Stimulated activated memory B cell treated with anti-CD40 and anti-IgM and Interleukin-4, amounts not matched to agents 10 μg/mL and 1 μg/mL and 100 μg/mL, for 72 hours (primary cell): ENCODE results near the gene PTPRN2.
"Not testable (repeated sequence)": the region's sequence is repeated elsewhere in the genome, so short reads cannot be mapped to it uniquely, and the experiment has no call there.

Experiments used
- ATAC-seq: fragments of 150-1000 bp; cut with Tn5 transposase; 2 replicates; pipeline ENCODE4 v1.10.0; 2021
- H3K27ac Mint-ChIP-seq: one replicate; pipeline ENCODE4 v1.8.0; 2022; ENCODE audit warnings: mild to moderate bottlenecking, mixed read lengths
- H3K27me3 Mint-ChIP-seq: one replicate; pipeline ENCODE4 v1.8.0; 2022; ENCODE audit warnings: mixed read lengths
- H3K36me3 Mint-ChIP-seq: one replicate; pipeline ENCODE4 v1.8.0; 2022; ENCODE audit warnings: mixed read lengths
- H3K4me1 Mint-ChIP-seq: one replicate; pipeline ENCODE4 v1.8.0; 2022; ENCODE audit warnings: mixed read lengths
- H3K4me3 Mint-ChIP-seq: one replicate; pipeline ENCODE4 v1.8.0; 2022; ENCODE audit warnings: mild to moderate bottlenecking, moderate library complexity, mixed read lengths
- H3K9me3 Mint-ChIP-seq: one replicate; pipeline ENCODE4 v1.8.0; 2022; ENCODE audit warnings: mixed read lengths

PTPRN2 gene

DNA sequence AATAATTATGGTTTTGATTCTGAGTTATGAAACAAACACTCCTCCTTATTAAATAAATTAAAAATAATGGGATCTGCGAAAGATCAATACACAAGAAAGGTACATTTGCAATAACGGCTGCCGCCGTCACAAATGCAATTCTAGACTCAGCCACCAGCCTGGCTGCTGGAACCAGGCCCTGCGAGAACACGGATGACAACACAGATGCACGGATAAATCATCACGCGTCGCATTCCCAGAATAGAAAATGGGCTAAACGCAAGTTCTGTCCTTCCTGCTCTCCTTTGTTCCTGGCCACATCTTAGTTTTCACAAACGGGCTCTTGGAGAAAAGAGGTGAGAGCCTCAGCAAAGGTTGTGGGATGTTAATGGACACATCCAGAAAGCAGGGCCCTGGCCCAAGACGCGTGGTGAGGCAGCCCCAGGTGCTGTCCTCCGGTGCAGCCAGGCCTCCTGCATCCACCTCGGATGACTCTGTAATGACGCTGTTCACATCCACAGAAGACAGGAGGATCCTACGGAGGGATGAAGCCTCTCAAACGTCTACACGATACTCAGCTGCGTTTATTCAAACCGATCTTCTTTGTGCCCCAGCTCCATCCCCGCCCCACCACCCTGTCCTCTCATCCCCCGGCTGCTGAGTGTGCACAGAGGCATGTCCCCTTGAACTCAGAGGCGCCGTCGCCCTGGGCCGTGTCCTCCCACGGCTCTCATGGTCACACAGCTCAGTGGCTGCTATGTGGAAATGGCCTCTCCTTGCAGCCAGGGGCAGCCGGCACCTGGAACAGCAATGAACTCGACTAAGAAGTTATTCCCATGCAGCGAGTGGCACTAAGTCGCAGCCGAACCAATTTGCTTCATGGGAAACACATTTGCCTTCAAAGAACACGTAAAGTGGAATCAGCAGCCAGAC is 197.9 kb downstream of the PTPRN2 start:
- ATAC-seq, result no peak
- Mint-ChIP-seq H3K4me1 (no peaks in the 10 kb centered on the region), H3K4me3 (no peak overlapping the region), H3K27me3 (no peaks in the 10 kb centered on the region), H3K27ac (no peak overlapping the region), H3K9me3 (no peaks in the 10 kb centered on the region), H3K36me3 (no peaks in the 10 kb centered on the region)

DNA sequence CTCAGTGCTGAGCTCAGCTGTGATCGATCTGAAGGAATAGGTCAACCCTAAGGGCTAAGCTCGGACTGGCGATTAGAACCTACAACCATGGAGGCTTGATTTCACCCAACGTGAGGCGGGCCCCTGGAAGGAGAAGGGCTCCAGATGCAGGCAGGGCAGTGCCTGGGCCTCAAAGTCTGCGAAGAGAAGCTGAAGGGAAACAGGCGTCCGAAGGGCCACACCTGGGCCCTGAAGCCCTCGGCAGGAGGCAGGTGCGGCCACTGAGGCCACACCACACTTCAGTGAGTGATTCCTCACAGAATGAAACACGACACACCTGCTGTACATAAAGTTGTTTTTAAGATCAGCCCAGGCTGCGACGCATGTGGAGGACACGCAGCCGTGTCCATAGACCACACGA is 198.7 kb downstream of the PTPRN2 start:
- no peak overlapping the region for H3K27ac Mint-ChIP-seq

DNA sequence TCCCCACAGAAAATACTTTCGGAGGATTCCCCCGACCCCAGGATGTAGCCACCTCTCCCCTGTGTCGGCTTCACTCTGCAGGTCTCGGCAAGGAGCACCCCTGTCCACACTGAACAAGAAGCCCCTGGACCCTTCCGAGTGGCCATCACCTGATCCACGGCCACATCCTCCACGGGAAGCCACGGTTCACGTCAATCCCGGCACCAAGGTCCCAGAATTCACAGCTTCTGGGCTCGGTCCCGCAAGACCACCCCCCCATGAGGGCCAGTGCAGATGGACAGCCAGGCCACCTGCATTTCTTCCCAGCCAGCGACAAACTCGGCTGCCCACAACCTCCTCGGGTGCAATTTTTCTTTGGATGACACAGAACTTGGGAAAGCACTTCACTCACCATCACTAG is 199.6 kb downstream of the PTPRN2 start:
- H3K4me1 Mint-ChIP-seq, result no peaks in the 10 kb centered on the region
- H3K27me3 Mint-ChIP-seq, result no peaks in the 10 kb centered on the region
- peaks cover 2% of the 10 kb centered on the region for H3K9me3 Mint-ChIP-seq
- no peak for ATAC-seq
- no peaks in the 10 kb centered on the region for H3K36me3 Mint-ChIP-seq
- no peak overlapping the region for H3K4me3 Mint-ChIP-seq
- no peak overlapping the region for H3K27ac Mint-ChIP-seq

More for the DNA sequence above, 198.7 kb downstream of the PTPRN2 start:
- Mint-ChIP-seq H3K4me3 (no peak overlapping the region), H3K27me3 (no peaks in the 10 kb centered on the region), H3K4me1 (no peaks in the 10 kb centered on the region), H3K36me3 (no peaks in the 10 kb centered on the region), H3K9me3 (peaks cover 1% of the 10 kb centered on the region)
- ATAC-seq, result no peak

DNA sequence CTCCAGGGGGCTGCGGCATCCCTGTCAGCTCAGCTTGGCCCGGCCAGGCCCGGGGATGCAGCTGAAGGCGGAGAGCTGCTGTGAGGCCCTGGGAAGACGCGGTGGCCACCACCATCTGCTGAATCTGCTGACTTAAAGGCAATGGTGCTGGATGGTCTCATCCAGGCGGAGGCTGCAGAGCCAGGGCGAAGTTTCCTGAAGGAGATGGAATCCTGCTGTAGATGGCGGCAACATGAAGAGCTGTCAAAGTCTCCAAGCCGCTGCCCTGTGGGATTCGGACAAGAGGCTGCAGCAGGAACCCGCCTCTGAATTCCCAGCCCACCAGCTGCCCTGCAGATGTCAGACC is 200.1 kb downstream of the PTPRN2 start:
- H3K27ac Mint-ChIP-seq, result no peak overlapping the region
- H3K9me3 Mint-ChIP-seq, result peaks cover 2% of the 10 kb centered on the region
- no peaks in the 10 kb centered on the region for H3K27me3 Mint-ChIP-seq
- ATAC-seq, result no peak
- no peaks in the 10 kb centered on the region for H3K36me3 Mint-ChIP-seq
- no peak overlapping the region for H3K4me3 Mint-ChIP-seq
- no peaks in the 10 kb centered on the region for H3K4me1 Mint-ChIP-seq

DNA sequence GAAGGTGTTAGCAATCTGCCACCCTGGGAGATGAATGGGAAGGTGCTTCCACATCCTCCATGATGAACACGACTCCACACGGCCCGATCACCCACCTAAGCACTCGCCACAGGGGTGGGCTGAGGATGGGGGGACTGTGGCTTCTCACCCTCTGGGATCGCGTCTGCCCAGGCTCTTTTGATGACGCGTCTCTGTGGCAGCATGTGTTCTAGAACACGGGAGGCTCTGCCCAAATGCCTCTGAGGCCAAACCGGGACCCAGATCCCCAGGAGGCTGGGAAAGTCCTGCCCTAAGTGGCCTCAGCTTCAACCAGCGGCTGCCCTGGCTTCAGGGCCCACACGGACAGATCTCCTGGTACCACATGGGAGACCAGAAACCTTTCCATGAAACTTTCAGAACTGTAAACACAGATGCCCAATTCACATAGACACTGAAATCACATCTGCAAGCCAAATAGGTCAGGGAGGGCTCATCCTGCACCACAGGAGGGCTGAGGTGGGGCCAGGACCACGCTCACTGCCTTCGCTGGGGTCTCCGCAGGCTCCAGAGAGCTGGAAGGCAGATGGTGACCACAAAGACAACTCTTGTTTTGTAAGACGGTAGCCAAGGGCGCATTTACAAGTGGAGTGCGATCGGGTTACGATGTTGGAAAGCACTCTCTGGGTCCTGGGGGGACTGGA is 200.6 kb downstream of the PTPRN2 start:
- Mint-ChIP-seq H3K9me3 (peaks cover 2% of the 10 kb centered on the region), H3K27me3 (no peaks in the 10 kb centered on the region), H3K36me3 (no peaks in the 10 kb centered on the region), H3K4me3 (no peak overlapping the region), H3K4me1 (no peaks in the 10 kb centered on the region), H3K27ac (no peak overlapping the region)
- no peak for ATAC-seq

DNA sequence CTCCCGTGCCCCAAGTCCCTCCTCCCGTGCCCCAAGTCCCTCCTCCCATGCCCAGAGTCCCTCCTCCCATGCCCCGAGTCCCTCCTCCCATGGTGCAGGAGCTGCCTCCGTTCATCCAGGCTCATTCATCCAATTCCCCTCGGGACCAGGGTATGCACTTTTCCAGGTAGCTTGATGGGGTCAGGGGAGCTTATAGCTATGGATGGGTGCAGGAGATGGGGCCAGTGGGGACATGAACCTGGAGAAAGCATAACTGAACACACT is 201.3 kb downstream of the PTPRN2 start:
- no peak for ATAC-seq
- Mint-ChIP-seq H3K4me3 (no peak overlapping the region), H3K36me3 (no peaks in the 10 kb centered on the region), H3K9me3 (peaks cover 3% of the 10 kb centered on the region), H3K4me1 (no peaks in the 10 kb centered on the region), H3K27ac (no peak overlapping the region), H3K27me3 (no peaks in the 10 kb centered on the region)

DNA sequence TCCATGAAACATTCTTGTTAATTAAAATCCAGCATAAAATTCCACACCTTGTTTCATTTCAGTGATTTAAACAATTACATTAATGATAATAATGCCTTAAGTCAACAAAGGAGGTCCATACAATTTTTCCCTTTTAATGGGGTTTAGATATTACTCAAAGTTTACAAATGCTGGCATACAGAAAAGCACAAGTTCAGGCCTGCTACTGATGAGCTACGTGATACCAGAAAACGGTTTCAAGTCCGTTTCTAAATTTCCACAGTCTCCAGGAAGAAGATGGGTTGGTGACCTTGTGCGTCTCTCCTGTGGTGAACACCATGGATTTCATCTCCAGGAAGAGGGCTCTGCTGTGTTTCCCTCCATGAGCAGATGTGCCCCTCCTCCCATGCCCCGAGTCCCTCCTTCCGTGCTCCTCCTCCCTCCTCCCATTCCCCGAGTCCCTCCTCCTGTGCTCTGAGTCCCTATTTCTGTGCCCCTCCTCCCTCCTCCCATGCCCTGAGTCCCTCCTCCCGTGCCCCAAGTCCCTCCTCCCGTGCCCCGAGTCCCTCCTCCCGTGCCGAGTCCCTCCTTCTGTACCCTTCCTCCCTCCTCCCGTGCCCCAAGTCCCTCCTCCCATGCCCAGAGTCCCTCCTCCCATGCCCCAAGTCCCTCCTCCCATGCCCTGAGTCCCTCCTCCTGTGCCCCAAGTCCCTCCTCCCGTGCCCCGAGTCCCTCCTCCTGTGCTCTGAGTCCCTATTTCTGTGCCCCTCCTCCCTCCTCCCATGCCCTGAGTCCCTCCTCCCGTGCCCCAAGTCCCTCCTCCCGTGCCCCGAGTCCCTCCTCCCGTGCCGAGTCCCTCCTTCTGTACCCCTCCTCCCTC is 201.9 kb downstream of the PTPRN2 start:
- not testable (repeated sequence) for H3K4me1 Mint-ChIP-seq, H3K9me3 Mint-ChIP-seq, H3K27ac Mint-ChIP-seq, H3K4me3 Mint-ChIP-seq, H3K36me3 Mint-ChIP-seq, ATAC-seq, H3K27me3 Mint-ChIP-seq

DNA sequence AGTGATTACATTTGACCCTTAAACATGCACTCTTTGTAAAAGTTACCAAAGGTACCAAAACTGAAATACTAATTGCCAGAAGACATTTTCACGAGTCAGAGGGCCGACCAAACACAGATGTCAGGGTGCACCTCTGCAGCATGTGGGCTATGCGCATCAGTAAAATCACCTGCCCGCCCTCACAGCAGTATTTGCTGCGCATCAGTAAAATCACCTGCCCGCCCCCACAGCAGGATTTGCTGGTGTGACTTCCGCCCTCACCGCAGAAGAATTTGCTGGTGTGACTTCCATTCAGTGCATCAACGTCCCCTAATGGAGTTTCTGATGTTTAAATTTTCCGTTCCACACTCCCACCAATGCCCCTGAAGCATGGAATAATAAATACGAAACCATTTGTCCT is 202.9 kb downstream of the PTPRN2 start:
- Mint-ChIP-seq H3K36me3 (no peaks in the 10 kb centered on the region), H3K27ac (no peak overlapping the region), H3K4me1 (no peaks in the 10 kb centered on the region), H3K4me3 (no peak overlapping the region), H3K27me3 (no peaks in the 10 kb centered on the region), H3K9me3 (peaks cover 14% of the 10 kb centered on the region)
- ATAC-seq, result no peak

DNA sequence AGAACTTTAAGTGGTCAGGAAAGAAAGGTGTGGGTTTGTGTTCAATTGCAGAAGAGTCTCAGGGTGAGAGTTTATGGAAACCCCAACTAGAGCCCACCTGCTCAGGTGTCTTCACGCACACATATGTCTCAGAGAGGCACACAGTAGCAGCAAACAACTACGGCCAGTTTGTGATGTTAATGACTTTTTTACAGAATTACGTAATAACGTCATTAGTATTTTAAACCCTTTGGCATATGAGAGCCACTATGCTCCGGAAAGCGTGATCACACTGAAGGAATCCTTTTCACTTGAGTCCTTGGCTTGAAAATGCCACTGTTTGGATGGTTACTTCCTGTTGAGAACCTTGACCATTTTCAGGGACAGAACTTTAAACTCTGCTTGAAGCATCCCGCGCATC is 204.0 kb downstream of the PTPRN2 start:
- no peak overlapping the region for H3K4me3 Mint-ChIP-seq
- peaks cover 20% of the 10 kb centered on the region for H3K9me3 Mint-ChIP-seq
- no peaks in the 10 kb centered on the region for H3K27me3 Mint-ChIP-seq
- ATAC-seq, result no peak
- no peak overlapping the region for H3K27ac Mint-ChIP-seq
- H3K4me1 Mint-ChIP-seq, result no peaks in the 10 kb centered on the region
- H3K36me3 Mint-ChIP-seq, result no peaks in the 10 kb centered on the region

DNA sequence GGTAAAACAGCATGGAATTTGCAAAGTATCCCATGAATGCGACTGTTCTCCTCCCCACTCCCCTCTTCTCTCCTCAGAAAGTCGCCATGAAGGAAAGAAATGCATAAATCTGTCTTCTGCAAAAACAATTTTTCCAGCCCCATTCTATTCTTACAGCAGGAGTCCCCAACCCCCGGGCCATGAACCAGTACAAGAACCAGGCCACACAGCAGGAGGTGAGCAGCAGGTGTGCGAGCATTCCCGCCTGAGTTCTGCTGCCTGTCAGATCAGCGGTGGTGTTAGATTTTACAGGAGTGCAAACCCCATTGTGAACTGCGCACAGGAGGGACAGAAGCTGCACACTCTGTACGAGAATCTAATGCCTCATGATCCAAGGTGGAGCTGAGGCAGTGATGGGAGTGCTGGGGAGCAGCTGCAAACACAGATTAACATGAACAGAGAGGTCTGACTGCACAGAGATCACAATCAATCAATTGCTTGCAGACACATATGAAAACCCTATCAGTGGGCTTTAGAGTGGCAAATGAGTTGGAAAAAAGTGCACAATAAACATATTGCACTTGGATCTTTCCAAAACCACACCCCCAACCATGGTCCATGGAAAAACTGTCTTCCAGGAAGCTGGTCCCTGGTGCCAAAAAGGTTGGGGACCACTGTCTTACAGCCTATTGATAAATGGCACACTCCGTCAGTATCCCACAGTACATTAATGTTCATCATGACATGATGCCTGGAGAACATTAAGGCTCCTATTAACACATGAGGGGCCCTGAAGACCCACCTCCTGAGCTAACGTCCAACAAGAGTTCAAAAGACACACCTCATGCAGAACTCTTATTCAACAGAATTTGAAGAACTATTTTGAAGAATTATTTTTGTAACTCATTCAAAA is 205.0 kb downstream of the PTPRN2 start:
- ATAC-seq, result no peak
- Mint-ChIP-seq H3K4me1 (no peaks in the 10 kb centered on the region), H3K36me3 (no peaks in the 10 kb centered on the region), H3K9me3 (peaks cover 21% of the 10 kb centered on the region), H3K27me3 (no peaks in the 10 kb centered on the region), H3K27ac (no peak overlapping the region), H3K4me3 (no peak overlapping the region)

DNA sequence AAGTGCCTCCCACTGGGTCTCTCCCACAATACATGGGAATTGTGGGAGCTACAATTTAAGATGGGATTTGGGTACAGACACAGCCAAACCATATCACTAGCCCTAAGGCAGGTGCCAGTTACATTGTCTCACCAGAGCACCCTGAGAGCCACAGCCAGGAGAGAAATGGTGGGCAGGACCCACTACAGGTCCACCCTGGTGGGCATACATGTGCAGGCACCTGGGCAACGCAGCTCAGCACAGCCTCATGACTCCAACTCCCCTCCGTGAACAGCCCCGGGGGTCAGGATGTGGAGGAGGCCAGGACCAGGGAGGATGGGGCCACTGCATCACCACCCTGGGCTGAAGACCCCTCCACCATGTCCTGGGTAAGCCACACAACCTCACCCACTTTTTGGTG is 205.7 kb downstream of the PTPRN2 start:
- Mint-ChIP-seq H3K4me1 (no peaks in the 10 kb centered on the region), H3K27me3 (no peaks in the 10 kb centered on the region), H3K36me3 (no peaks in the 10 kb centered on the region), H3K9me3 (peaks cover 22% of the 10 kb centered on the region), H3K4me3 (no peak overlapping the region), H3K27ac (no peak overlapping the region)
- no peak for ATAC-seq

DNA sequence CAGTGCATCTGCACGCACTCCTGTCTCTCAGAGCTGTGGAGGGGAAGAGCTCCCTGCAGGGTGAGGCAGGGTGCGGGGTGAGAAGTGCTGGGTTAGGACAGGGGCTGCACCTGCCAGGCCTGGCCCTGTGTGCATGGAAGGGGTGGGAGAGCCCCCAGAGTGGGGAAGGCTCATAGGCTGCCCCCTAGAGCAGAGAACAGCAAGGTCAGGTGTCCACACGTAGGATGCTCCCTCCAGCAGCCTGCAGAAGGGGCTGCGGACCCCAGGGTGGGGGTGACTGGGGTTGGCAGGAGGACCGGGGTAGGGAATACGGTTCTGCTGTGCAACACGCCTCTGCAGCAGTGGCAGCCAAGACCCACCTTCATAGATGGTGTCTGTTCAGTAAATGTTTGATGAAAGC is 208.6 kb downstream of the PTPRN2 start:
- no peak overlapping the region for H3K4me3 Mint-ChIP-seq
- H3K27ac Mint-ChIP-seq, result no peak overlapping the region
- H3K4me1 Mint-ChIP-seq, result no peaks in the 10 kb centered on the region
- ATAC-seq, result no peak
- H3K9me3 Mint-ChIP-seq, result peaks cover 21% of the 10 kb centered on the region
- H3K27me3 Mint-ChIP-seq, result no peaks in the 10 kb centered on the region
- H3K36me3 Mint-ChIP-seq, result no peaks in the 10 kb centered on the region

DNA sequence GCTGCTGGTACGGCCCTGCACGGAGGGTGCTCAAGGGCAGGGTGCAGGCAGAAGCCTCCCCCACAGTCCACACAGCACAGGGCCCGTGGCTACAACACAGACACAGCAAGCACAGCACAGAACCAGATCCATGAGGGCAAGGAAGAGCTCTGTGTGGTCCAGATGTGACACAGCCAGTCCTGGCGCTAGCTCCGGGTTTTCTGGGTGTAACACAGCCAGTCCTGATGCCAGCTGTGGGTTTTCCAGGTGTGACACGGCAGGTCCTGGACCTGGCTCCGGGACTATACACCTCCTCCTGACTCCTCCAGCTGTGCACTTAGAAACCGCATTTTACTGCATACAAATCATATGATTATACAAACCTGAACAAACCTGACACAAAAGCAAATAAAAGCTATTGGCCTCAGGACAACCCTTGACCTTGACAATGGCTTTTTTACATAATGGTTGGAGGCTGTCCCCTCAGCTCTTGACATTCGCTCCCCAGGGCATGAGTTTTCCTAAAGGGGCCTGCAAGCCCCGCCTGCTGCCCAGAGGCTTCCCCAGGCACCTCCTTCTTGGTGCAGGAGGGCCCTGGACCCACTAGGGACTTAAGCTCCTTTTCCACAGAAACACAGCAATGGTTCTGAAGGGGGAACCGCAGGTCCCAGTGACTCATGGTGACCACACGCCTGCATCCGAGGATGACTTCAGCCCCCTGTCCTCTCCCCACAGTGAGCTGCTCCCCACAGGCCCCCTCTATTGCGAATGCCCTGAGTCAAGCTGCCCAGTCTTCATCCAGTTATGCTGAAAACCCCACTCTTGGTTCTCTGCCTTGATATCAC is 209.6 kb downstream of the PTPRN2 start:
- peaks cover 20% of the 10 kb centered on the region for H3K9me3 Mint-ChIP-seq
- no peak for ATAC-seq
- H3K27me3 Mint-ChIP-seq, result no peaks in the 10 kb centered on the region
- no peaks in the 10 kb centered on the region for H3K36me3 Mint-ChIP-seq
- H3K27ac Mint-ChIP-seq, result no peak overlapping the region
- H3K4me1 Mint-ChIP-seq, result no peaks in the 10 kb centered on the region
- H3K4me3 Mint-ChIP-seq, result no peak overlapping the region

DNA sequence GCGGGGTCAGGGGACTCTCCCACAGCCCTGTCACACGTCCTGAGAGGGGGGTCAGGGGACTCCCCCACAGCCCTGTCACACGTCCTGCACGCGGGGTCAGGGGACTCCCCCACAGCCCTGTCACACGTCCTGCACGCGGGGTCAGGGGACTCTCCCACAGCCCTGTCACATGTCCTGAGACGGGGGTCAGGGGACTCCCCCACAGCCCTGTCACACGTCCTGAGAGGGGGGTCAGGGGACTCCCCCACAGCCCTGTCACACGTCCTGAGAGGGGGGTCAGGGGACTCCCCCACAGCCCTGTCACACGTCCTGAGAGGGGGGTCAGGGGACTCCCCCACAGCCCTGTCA is 210.8 kb downstream of the PTPRN2 start:
- H3K27me3 Mint-ChIP-seq, H3K4me3 Mint-ChIP-seq, H3K4me1 Mint-ChIP-seq, H3K36me3 Mint-ChIP-seq, ATAC-seq, H3K27ac Mint-ChIP-seq: not testable (repeated sequence)
- H3K9me3 Mint-ChIP-seq, result peaks cover 20% of the 10 kb centered on the region
